ENCODE measurements around the gene SLC25A22. TPM values are rescaled to one million over a fixed set of nuclear protein-coding genes. Genes with fewer than 3 reads are reported as not detected.

Gene SLC25A22
- total RNA-seq, 1 experiment from 2014 or later: 32.7 TPM

DNA sequence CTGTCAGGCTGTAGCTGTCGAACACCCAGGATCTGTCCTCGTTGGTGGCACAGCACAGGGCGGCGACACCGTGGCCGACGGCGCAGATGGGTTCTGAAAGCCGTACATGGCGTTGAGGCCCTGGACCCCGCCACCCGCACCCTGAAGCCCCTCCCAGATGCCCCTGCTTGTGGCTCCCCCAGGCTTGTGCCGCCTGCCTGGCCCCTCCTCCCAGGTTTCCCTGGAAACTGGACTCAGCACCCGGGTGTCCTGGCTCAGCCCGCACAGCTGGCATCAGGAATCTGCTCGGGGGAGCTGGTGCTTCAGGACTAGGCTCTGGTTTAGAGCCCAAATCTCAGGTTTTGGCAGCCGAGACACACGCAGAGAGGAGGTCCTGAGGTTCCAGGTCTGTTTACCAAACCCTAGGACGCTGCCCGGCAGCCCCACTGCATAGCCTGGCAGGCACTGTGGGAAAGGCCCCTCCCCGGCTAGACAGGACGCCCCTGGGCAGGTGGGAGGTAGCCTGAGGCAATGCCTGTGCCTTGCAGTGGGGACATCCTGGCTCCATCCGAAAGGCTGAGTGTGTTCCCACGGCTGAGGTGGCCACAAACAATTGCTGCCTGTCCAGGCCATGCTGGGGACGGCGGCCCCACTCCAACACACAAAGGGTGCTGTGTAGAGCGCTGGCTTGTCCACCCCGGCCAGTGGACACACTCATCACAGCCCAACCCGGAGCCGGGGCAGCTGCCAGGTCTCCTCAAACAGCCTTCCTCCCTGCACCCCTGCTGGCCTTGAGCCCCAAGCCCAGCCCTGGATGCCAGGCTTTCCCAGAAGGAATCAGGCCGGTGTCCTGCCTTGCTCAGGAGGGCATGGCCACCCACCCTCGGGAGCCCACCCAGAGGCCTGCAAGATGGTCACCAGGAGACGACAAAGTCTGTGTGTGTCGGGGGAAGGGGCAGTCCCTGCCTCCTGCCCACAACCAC is 25.4 kb downstream of the SLC25A22 start:
- DNase-seq (no peak), ATAC-seq (no peak)
- Histone ChIP-seq H3K4me2 (ENCODE audit: low read length) (no peak overlapping the region), H3K79me2 (ENCODE audit: low read length) (peaks cover 62% of the 10 kb centered on the region), H3K36me3 (ENCODE audit: low read depth, low read length) (peaks cover 25% of the 10 kb centered on the region; the same call in 1 of the 2 replicates), H3K9ac (ENCODE audit: low read length) (no peak overlapping the region), H3K9me3 (ENCODE audit: low read length) (no peaks in the 10 kb centered on the region), H3F3A (ENCODE audit: low read length, unreplicated experiment) (no peaks in the 10 kb centered on the region), H3K9me2 (replicated peaks; ENCODE audit: low read length) (no peaks in the 10 kb centered on the region), H3K27me3 (ENCODE audit: low read length) (no peaks in the 10 kb centered on the region), H3K4me1 (ENCODE audit: insufficient read depth, low read length) (peaks cover 17% of the 10 kb centered on the region), H3K4me3 (ENCODE audit: low read length) (no peak overlapping the region), H3K27ac (ENCODE audit: low read length) (no peak overlapping the region), H4K20me1 (ENCODE audit: low read length) (peaks cover 26% of the 10 kb centered on the region), H2AFZ (ENCODE audit: low read length) (no peak overlapping the region)
- TF ChIP-seq EZH2 (IDR thresholded peaks at IDR 0.05; ENCODE audit: low read length, unreplicated experiment): no peak
- TF ChIP-seq CTCF (conservative IDR thresholded peaks at IDR 0.05; ENCODE audit: low read depth, low read length): no peak
- TF ChIP-seq EZH2phosphoT487 (IDR thresholded peaks at IDR 0.05; ENCODE audit: borderline replicate concordance, low read length): no peak
- BruUV-seq (replicated peaks): no TSS peak
- CTCF ChIA-PET: no interaction called here
- POLR2A ChIA-PET (ENCODE audit: unreplicated experiment): no interaction called here
- intact Hi-C loops (cut with micrococcal nuclease): no loop called here

GRCh38 chr11:771617-772204 is 26.4 kb downstream of the SLC25A22 start:
- Histone ChIP-seq H3K36me3 (ENCODE audit: low read depth, low read length) (peaks cover 34% of the 10 kb centered on the region; the same call in 1 of the 2 replicates), H4K20me1 (ENCODE audit: low read length) (peaks cover 26% of the 10 kb centered on the region), H2AFZ (ENCODE audit: low read length) (no peak overlapping the region), H3K4me3 (ENCODE audit: low read length) (no peak overlapping the region), H3K9me3 (ENCODE audit: low read length) (no peaks in the 10 kb centered on the region), H3K27me3 (ENCODE audit: low read length) (no peaks in the 10 kb centered on the region), H3K4me1 (ENCODE audit: insufficient read depth, low read length) (peaks cover 17% of the 10 kb centered on the region), H3K27ac (ENCODE audit: low read length) (no peak overlapping the region), H3K79me2 (ENCODE audit: low read length) (peaks cover 57% of the 10 kb centered on the region), H3K9me2 (replicated peaks; ENCODE audit: low read length) (no peaks in the 10 kb centered on the region), H3K9ac (ENCODE audit: low read length) (no peak overlapping the region), H3K4me2 (ENCODE audit: low read length) (no peak overlapping the region), H3F3A (ENCODE audit: low read length, unreplicated experiment) (no peaks in the 10 kb centered on the region)
- POLR2A ChIA-PET (ENCODE audit: unreplicated experiment): no interaction called here
- no TSS peak for BruUV-seq (replicated peaks)
- DNase-seq (no peak), ATAC-seq (no peak)
- intact Hi-C loops (cut with micrococcal nuclease): no loop called here
- TF ChIP-seq EZH2phosphoT487 (IDR thresholded peaks at IDR 0.05; ENCODE audit: borderline replicate concordance, low read length): no peak
- TF ChIP-seq CTCF (conservative IDR thresholded peaks at IDR 0.05; ENCODE audit: low read depth, low read length): no peak
- no peak for TF ChIP-seq EZH2 (IDR thresholded peaks at IDR 0.05; ENCODE audit: low read length, unreplicated experiment)
- CTCF ChIA-PET: no interaction called here

Data from PC-3 (cell line).